ENCODE measurements around the gene PHGDH. TPM values are rescaled to one million over a fixed set of nuclear protein-coding genes. Genes with fewer than 3 reads are reported as not detected.
"Not testable (repeated sequence)": the region's sequence is repeated elsewhere in the genome, so short reads cannot be mapped to it uniquely, and the experiment has no call there.

Gene PHGDH
- total RNA-seq, 1 donor from 2014 or later, result 280 TPM

GRCh38 chr1:119689511-119689910 lies 22.2 kb upstream of the PHGDH start:
- no peak for DNase-seq

GRCh38 chr1:119696863-119697262 lies 14.9 kb upstream of the PHGDH start:
- DNase-seq; H3K4me3 Mint-ChIP-seq (ENCODE audit: unreplicated experiment); H3K27me3 Mint-ChIP-seq (ENCODE audit: unreplicated experiment); H3K27ac Mint-ChIP-seq (ENCODE audit: unreplicated experiment); H3K4me1 Mint-ChIP-seq (ENCODE audit: low read depth, unreplicated experiment); H3K9me3 Mint-ChIP-seq (ENCODE audit: unreplicated experiment): not testable (repeated sequence)
- H3K36me3 Mint-ChIP-seq (ENCODE audit: unreplicated experiment), result peaks cover 22% of the 10 kb centered on the region

More at GRCh38 chr1:119689511-119689910, 22.2 kb upstream of the PHGDH start:
- Mint-ChIP-seq H3K27ac (ENCODE audit: unreplicated experiment) (no peak overlapping the region), H3K4me1 (ENCODE audit: low read depth, unreplicated experiment) (no peaks in the 10 kb centered on the region), H3K4me3 (ENCODE audit: unreplicated experiment) (no peak overlapping the region), H3K27me3 (ENCODE audit: unreplicated experiment) (no peaks in the 10 kb centered on the region), H3K36me3 (ENCODE audit: unreplicated experiment) (peaks cover 2% of the 10 kb centered on the region), H3K9me3 (ENCODE audit: unreplicated experiment) (no peaks in the 10 kb centered on the region)
- TF ChIP-seq CTCF (IDR thresholded peaks at IDR 0.05; ENCODE audit: partially characterized antibody, unreplicated experiment), result no peak

- no peak overlapping the region for H3K4me3 Mint-ChIP-seq (ENCODE audit: unreplicated experiment)
- DNase-seq, result no peak
- H3K4me1 Mint-ChIP-seq (ENCODE audit: low read depth, unreplicated experiment), result no peaks in the 10 kb centered on the region
- peaks cover 29% of the 10 kb centered on the region for H3K36me3 Mint-ChIP-seq (ENCODE audit: unreplicated experiment)
- H3K27me3 Mint-ChIP-seq (ENCODE audit: unreplicated experiment), result no peaks in the 10 kb centered on the region
- peaks cover 6% of the 10 kb centered on the region for H3K9me3 Mint-ChIP-seq (ENCODE audit: unreplicated experiment)
- no peak overlapping the region for H3K27ac Mint-ChIP-seq (ENCODE audit: unreplicated experiment)
- TF ChIP-seq CTCF (IDR thresholded peaks at IDR 0.05; ENCODE audit: partially characterized antibody, unreplicated experiment), result no peak
These were observed 14.1 kb upstream of the PHGDH start for GRCh38 chr1:119697598-119697997.

- Mint-ChIP-seq H3K9me3 (ENCODE audit: unreplicated experiment) (peaks cover 6% of the 10 kb centered on the region), H3K36me3 (ENCODE audit: unreplicated experiment) (peaks cover 26% of the 10 kb centered on the region), H3K4me1 (ENCODE audit: low read depth, unreplicated experiment) (no peaks in the 10 kb centered on the region), H3K27me3 (ENCODE audit: unreplicated experiment) (no peaks in the 10 kb centered on the region), H3K4me3 (ENCODE audit: unreplicated experiment) (no peak overlapping the region), H3K27ac (ENCODE audit: unreplicated experiment) (no peak overlapping the region)
- no peak for DNase-seq
- TF ChIP-seq CTCF (IDR thresholded peaks at IDR 0.05; ENCODE audit: partially characterized antibody, unreplicated experiment), result no peak
These were observed 11.4 kb upstream of the PHGDH start for GRCh38 chr1:119700326-119700725.

- Mint-ChIP-seq H3K27me3 (ENCODE audit: unreplicated experiment) (no peaks in the 10 kb centered on the region), H3K4me3 (ENCODE audit: unreplicated experiment) (no peak overlapping the region), H3K27ac (ENCODE audit: unreplicated experiment) (no peak overlapping the region), H3K4me1 (ENCODE audit: low read depth, unreplicated experiment) (no peaks in the 10 kb centered on the region), H3K36me3 (ENCODE audit: unreplicated experiment) (peaks cover 26% of the 10 kb centered on the region), H3K9me3 (ENCODE audit: unreplicated experiment) (peaks cover 6% of the 10 kb centered on the region)
- TF ChIP-seq CTCF (IDR thresholded peaks at IDR 0.05; ENCODE audit: partially characterized antibody, unreplicated experiment), result no peak
- DNase-seq, result no peak
These were observed 10.1 kb upstream of the PHGDH start for GRCh38 chr1:119701659-119702058.

GRCh38 chr1:119702384-119702783 lies 9.3 kb upstream of the PHGDH start:
- H3K27ac Mint-ChIP-seq (ENCODE audit: unreplicated experiment), result no peak overlapping the region
- no peaks in the 10 kb centered on the region for H3K4me1 Mint-ChIP-seq (ENCODE audit: low read depth, unreplicated experiment)
- no peak for TF ChIP-seq CTCF (IDR thresholded peaks at IDR 0.05; ENCODE audit: partially characterized antibody, unreplicated experiment)
- H3K27me3 Mint-ChIP-seq (ENCODE audit: unreplicated experiment), result peaks cover 2% of the 10 kb centered on the region
- H3K4me3 Mint-ChIP-seq (ENCODE audit: unreplicated experiment), result no peak overlapping the region
- H3K9me3 Mint-ChIP-seq (ENCODE audit: unreplicated experiment), result peaks cover 6% of the 10 kb centered on the region
- H3K36me3 Mint-ChIP-seq (ENCODE audit: unreplicated experiment), result peaks cover 26% of the 10 kb centered on the region
- DNase-seq, result no peak

Measured in glutamatergic neuron (in vitro differentiated cells).